C4-2B (cell line): ENCODE results near the gene CYTH4.

Experiments used
- CTCF ChIP-seq: fragments of 450-650 bp; conservative IDR thresholded peaks from 2 replicates; pipeline ENCODE4 v1.5.1; 2017; ENCODE audit warnings: mild to moderate bottlenecking
- ZFX ChIP-seq: fragments of 450-650 bp; IDR thresholded peaks from 2 replicates; pipeline ENCODE4 v1.6.1; 2017

- TF ChIP-seq CTCF (no peak), ZFX (no peak)
These were observed 18.1 kb upstream of the CYTH4 start for GRCh38 chr22:37263966-37264887.
